Upper lobe of left lung (tissue), 4 donors: Measurements from ENCODE around the gene ASCC2.

Source experiments
- EP300 ChIP-seq, 4 donors: sonication (generic); formaldehyde crosslinking; IDR thresholded peaks; one replicate each; pipeline ENCODE4 v1.5.1; 2017; ENCODE audit warnings: antibody characterized with exemption in 4 of 4, control low read depth in 2 of 4
- POLR2A ChIP-seq, 4 donors: fragments of 450-650 bp; IDR thresholded peaks; one replicate each; pipeline ENCODE4 v1.5.1; 2016 to 2017; ENCODE audit warnings: antibody characterized with exemption in 4 of 4, mild to moderate bottlenecking in 2 of 4

- no peak for TF ChIP-seq POLR2A (IDR thresholded peaks at IDR 0.05)
- no peak for TF ChIP-seq EP300 (IDR thresholded peaks at IDR 0.05)
Measured at GRCh38 chr22:29773233-29773632, 64.8 kb downstream of the ASCC2 start.
